ENCODE measurements around the gene CFAP44.
"Not testable (repeated sequence)": the region's sequence is repeated elsewhere in the genome, so short reads cannot be mapped to it uniquely, and the experiment has no call there.

Gene CFAP44, protein sequence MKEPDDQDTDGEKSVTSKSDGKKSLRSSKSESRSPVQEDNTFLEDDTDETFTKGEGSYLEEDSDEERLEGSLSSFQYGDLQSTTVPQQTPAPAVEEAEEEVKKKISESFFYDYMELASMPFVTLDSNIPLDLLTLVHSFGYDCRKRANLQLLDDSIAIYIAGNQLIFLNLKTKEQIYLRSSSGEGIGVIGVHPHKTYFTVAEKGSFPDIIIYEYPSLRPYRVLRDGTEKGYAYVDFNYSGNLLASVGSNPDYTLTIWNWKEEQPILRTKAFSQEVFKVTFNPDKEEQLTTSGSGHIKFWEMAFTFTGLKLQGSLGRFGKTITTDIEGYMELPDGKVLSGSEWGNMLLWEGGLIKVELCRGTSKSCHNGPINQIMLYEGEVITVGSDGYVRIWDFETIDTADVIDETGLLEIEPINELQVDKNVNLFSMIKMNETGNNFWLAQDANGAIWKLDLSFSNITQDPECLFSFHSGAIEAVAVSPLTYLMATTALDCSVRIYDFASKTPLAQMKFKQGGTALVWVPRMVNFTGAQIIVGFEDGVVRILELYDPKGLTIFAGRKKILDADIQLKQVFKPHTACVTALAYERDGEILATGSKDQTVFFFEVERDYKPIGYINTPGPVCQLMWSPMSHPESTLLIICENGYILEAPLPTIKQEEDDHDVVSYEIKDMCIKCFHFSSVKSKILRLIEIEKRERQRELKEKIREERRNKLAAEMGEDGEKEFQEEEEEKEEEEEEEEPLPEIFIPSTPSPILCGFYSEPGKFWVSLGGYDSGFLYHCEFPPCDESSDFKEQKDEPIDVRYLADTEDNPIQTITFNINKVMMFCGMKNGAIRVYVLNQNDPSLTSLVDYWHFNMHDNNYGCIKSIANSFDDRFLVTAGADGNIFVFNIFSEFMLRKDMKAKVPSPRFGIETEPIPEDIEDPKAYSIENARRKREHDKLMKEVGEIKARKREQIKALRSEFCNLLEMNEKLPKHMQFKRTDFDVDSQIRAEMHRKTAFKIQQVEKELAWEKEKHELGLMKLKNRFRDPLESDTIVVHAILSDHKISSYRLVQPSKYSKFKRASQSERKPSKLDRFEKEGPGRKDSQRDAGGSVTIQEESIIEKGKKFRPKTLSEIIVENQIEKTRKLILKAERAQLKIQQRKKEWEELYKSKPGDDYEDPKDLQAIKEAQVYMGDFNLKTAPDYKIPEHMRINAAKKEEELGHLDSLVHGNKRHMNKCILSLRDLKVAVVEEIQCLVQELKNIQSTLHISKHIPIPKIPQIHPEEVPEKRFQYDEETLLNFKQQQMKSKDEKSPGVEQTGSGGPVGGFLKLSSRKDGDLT (N-terminal part only)

DNA sequence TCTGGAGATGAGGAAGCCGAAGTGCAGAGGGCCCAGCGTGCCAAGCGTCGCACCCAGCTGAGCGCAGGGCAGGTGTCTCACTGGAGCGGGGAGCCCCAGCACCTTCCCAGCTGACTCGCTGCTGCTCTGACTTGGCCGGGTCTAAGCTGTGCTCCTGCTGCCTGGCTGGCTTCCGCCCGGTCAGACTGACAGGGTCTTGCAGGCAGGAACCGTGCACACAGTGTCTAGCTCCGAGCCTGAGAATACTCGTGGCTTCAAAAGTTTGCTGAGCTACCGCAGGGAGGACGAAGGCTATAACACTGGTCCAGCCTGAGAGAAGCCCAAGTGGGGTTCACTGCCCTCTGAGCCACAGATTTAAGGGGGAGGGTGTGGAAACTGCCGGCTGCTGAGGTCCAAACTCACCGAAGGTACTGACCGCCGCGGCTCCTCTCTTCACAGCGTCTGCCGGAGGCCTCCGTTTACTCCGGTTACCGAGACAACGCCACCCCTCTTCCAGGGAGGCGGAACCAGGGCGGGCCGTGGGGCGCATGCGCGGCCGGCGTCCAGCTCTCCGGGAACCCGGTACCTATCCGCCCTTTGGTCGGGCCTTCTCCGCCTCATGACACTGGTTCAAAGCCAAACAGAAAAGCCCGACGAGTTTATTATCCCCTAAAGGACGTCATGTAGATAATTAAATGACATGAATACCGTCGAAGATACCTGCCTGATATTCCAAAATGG lies at the start of gene CFAP44:
Gene CFAP44, minus strand, starts transcription at position 443 of the 720 bp plus-strand sequence. CDS start 7,829 bp downstream, outside the sequence.
- peak; percentile 8 for DNase-seq (ENCODE audit: low read depth)
- TF ChIP-seq, protein P1, sequence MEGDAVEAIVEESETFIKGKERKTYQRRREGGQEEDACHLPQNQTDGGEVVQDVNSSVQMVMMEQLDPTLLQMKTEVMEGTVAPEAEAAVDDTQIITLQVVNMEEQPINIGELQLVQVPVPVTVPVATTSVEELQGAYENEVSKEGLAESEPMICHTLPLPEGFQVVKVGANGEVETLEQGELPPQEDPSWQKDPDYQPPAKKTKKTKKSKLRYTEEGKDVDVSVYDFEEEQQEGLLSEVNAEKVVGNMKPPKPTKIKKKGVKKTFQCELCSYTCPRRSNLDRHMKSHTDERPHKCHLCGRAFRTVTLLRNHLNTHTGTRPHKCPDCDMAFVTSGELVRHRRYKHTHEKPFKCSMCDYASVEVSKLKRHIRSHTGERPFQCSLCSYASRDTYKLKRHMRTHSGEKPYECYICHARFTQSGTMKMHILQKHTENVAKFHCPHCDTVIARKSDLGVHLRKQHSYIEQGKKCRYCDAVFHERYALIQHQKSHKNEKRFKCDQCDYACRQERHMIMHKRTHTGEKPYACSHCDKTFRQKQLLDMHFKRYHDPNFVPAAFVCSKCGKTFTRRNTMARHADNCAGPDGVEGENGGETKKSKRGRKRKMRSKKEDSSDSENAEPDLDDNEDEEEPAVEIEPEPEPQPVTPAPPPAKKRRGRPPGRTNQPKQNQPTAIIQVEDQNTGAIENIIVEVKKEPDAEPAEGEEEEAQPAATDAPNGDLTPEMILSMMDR (conservative IDR thresholded peaks at IDR 0.05; ENCODE audit: low read length), result no peak
- H3K4me3 ChIP-seq (ENCODE audit: low read length), result peak within 1 kb of the TSS; percentile 11; the same call in 1 of the 2 replicates

DNA sequence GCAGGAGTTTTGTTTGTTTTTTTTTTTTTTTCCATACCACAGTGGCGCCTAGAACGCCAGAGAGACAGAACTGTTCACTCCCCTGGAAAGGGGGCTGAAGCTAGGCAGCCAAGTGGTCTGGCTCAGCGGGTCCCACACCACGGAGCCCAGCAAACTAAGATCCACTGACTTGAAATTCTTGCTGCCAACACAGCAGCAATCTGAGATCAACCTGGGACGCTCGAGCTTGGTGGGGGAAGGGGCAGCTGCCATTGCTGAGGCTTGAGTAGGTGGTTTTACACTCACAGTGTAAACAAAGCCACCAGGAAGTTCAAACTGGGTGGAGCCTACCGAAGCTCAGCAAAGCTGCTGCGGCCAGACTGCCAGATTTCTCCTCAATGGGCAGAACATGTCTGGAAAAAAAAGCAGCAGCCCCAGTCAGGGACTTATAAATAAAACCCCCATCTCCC lies 43.9 kb upstream of the CFAP44 start:
- H3K4me3 ChIP-seq (ENCODE audit: low read length), result no peak overlapping the region
- TF ChIP-seq, protein P1 (conservative IDR thresholded peaks at IDR 0.05; ENCODE audit: low read length), result no peak
- no peak for DNase-seq (ENCODE audit: low read depth)

DNA sequence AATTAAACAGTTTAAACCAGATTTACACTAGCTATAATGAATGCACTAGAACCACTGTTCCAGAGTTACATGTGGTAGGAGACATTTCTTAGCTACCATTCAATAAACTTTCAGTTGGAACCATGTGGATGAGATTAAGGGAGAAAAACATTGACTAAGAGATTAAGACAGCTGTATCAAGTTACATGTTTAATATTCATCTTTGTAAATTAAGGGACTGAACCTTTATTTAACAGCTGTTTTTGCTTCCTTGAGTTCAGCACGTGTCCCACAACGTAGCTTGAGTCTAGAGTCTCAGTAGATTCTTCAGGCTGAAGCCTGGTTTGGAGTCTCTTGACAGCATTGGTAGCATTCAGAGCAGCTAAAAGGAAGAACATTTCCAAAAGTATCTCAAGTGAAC lies 27.2 kb upstream of the CFAP44 start:
- TF ChIP-seq, protein P1 (conservative IDR thresholded peaks at IDR 0.05; ENCODE audit: low read length), result no peak

DNA sequence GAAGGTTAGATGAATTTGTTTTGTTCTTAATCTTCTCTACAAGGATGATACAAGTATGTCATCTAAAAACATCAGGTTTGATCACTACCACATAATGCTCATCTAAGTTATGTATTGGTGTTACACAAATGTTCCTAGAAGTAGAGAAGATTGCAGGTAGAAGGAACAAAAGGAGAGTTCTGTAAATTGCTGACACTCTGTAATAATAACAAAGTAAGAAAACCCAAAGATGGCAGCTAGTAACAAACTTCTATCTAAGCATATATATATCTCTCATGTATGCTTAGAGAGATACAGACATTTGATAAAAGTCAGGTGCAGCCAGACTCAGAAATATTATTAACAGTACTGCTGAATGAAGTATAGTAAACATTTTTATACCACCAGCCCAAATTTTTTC lies 20.2 kb upstream of the CFAP44 start:
- H3K4me3 ChIP-seq (ENCODE audit: low read length), result no peak overlapping the region
- no peak for DNase-seq (ENCODE audit: low read depth)
- TF ChIP-seq, protein P1 (conservative IDR thresholded peaks at IDR 0.05; ENCODE audit: low read length), result no peak

More for the DNA sequence above, 27.2 kb upstream of the CFAP44 start:
- DNase-seq (ENCODE audit: low read depth), result peak; percentile 1
- H3K4me3 ChIP-seq (ENCODE audit: low read length), result no peak overlapping the region

DNA sequence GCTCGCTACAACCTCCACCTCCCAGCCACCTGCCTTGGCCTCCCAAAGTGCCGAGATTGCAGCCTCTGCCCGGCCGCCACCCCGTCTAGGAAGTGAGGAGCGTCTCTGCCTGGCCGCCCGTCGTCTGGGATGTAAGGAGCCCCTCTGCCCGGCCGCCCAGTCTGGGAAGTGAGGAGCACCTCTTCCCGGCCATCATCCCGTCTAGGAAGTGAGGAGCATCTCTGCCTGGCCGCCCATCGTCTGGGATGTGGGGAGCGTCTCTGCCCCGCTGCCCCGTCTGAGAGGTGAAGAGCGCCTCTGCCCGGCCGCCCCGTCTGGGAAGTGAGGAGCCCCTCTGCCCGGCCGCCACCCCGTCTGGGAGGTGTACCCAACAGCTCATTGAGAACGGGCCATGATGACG lies 17.3 kb upstream of the CFAP44 start:
- not testable (repeated sequence) for DNase-seq (ENCODE audit: low read depth); H3K4me3 ChIP-seq (ENCODE audit: low read length)

DNA sequence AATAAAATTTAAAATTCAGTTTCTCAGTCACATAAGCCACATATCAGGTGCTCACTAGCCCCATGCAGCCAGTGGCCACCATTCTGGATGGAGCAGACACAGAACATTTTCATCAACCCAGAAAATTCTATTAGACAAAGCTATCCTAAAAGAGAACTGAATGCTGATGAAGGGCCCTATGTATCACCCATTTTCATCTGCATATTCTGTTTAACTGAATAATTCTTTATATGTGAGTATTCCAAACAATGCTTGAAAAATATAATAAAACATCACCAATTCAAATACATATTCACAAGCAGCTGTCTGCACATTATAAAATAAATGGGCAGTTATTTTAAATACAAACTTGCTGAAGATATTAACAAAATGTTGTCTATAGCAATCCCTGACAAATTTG lies 14.2 kb upstream of the CFAP44 start:
- H3K4me3 ChIP-seq (ENCODE audit: low read length), result no peak overlapping the region
- DNase-seq (ENCODE audit: low read depth), result no peak
- TF ChIP-seq, protein P1 (conservative IDR thresholded peaks at IDR 0.05; ENCODE audit: low read length), result no peak
